A549 (cell line): ENCODE data around the gene LEKR1.

Source experiments
- CBX2 ChIP-seq: fragments of 200-600 bp; sonication (generic); IDR thresholded peaks from 2 replicates; pipeline ENCODE4 v1.6.1; 2016; ENCODE audit warnings: low read depth, mild to moderate bottlenecking, borderline replicate concordance
- POLR2A ChIP-seq: IDR thresholded peaks from 2 replicates; pipeline ENCODE4 v1.6.1; 2012; ENCODE audit warnings: mild to moderate bottlenecking, low read length
- SREBF2 ChIP-seq: fragments of 450-650 bp; IDR thresholded peaks from 2 replicates; pipeline ENCODE4 v1.6.1; 2014; ENCODE audit warnings: mild to moderate bottlenecking, moderate library complexity
- TF ChIP-seq, protein P1 (sequence below): fragments of 450-650 bp; IDR thresholded peaks from 2 replicates; pipeline ENCODE4 v1.6.1; 2014; ENCODE audit warnings: antibody characterized with exemption

DNA sequence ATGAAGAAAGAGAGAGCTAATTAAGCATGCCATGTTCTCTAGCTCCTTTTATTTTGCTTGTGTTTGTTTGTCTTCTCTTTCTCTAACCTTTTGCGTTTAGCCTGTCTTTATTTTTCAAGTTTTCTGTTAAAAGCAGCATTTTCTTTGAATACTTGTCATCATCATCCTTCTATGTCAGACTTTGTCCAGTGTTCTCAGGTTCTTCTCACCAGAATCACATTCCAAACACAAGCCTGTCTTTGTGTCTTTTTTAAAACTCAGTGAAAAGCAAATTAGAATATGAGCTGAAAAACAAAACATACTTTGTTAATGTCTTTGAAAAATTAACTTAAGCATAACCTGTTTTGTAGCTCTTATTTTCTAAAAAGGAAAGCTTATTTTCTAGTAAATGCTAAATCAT, 62.4 kb downstream of the LEKR1 start:
- no peak for TF ChIP-seq CBX2
- TF ChIP-seq SREBF2 = no peak
- TF ChIP-seq, protein P1, sequence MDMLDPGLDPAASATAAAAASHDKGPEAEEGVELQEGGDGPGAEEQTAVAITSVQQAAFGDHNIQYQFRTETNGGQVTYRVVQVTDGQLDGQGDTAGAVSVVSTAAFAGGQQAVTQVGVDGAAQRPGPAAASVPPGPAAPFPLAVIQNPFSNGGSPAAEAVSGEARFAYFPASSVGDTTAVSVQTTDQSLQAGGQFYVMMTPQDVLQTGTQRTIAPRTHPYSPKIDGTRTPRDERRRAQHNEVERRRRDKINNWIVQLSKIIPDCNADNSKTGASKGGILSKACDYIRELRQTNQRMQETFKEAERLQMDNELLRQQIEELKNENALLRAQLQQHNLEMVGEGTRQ = no peak
- TF ChIP-seq POLR2A = no peak
